Naive thymus-derived CD4-positive, alpha-beta T cell (primary cell): ENCODE data around the gene CR2. TPM values are rescaled to one million over a fixed set of nuclear protein-coding genes. Genes with fewer than 3 reads are reported as not detected.
"Not testable (repeated sequence)": the region's sequence is repeated elsewhere in the genome, so short reads cannot be mapped to it uniquely, and the experiment has no call there.

ENCODE experiments used
- ATAC-seq: fragments of 150-1000 bp; cut with Tn5 transposase; 2 replicates; pipeline ENCODE4 v1.10.0; 2021; ENCODE audit warnings: mild to moderate bottlenecking, moderate library complexity
- CTCF ChIA-PET: fragments of 350-600 bp; sonication (Branson Sonifier 250); formaldehyde crosslinking; loops from one replicate; lab custom pipeline; 2021; ENCODE audit warnings: antibody characterized with exemption; lab: Charles Lee
- POLR2A ChIA-PET: fragments of 350-600 bp; sonication (Branson Sonifier 250); formaldehyde crosslinking; loops from one replicate; lab custom pipeline; 2021; ENCODE audit warnings: antibody characterized with exemption, inconsistent platforms; lab: Charles Lee
- DNase-seq, 9 donors: peaks; one replicate each; pipeline versions ENCODE4 v3.0.0 to v3.0.0-alpha.2; 2020 to 2022; ENCODE audit warnings: mixed read lengths in 1 of 9
- H3K27ac ChIP-seq: one replicate; pipeline ENCODE4 v1.7.0; 2013; ENCODE audit warnings: mild to moderate bottlenecking, low read depth, low read length, moderate library complexity
- H3K27me3 ChIP-seq, 2 donors: one replicate each; pipeline ENCODE4 v1.7.0; 2013; ENCODE audit warnings: low read length in 2 of 2, mild to moderate bottlenecking in 2 of 2, moderate library complexity in 2 of 2; ENCODE audit not compliant: control insufficient read depth in 2 of 2, insufficient read depth in 2 of 2
- H3K36me3 ChIP-seq, 3 experiments: 1 replicate in 2 of 3; 2 replicates in 1 of 3; pipeline ENCODE4 v1.7.0; 2013; ENCODE audit warnings: low read length in 3 of 3, mild to moderate bottlenecking in 3 of 3, moderate library complexity in 1 of 3; ENCODE audit not compliant: insufficient read depth in 3 of 3, control insufficient read depth in 2 of 3
- H3K4me1 ChIP-seq, 2 donors: one replicate each; pipeline ENCODE4 v1.7.0; 2013; ENCODE audit warnings: low read length in 2 of 2, mild to moderate bottlenecking in 2 of 2, moderate library complexity in 1 of 2; ENCODE audit not compliant: control insufficient read depth in 2 of 2, insufficient read depth in 2 of 2
- H3K4me3 ChIP-seq: 2 replicates; pipeline ENCODE4 v1.7.0; 2013; ENCODE audit warnings: mild to moderate bottlenecking, low read length
- H3K9me3 ChIP-seq, 3 experiments: 1 replicate in 2 of 3; 2 replicates in 1 of 3; pipeline ENCODE4 v1.7.0; 2013; ENCODE audit warnings: low read length in 3 of 3; ENCODE audit not compliant: control insufficient read depth in 2 of 3
- H3K27ac Mint-ChIP-seq, 9 donors: one replicate each; pipeline ENCODE4 v1.8.0; 2020 to 2022; ENCODE audit warnings: mixed read lengths in 9 of 9, mild to moderate bottlenecking in 8 of 9, moderate library complexity in 5 of 9, inconsistent platforms in 2 of 9
- H3K27me3 Mint-ChIP-seq, 5 donors: one replicate each; pipeline ENCODE4 v1.8.0; 2021 to 2022; ENCODE audit warnings: mixed read lengths in 5 of 5, mild to moderate bottlenecking in 1 of 5
- H3K36me3 Mint-ChIP-seq, 5 donors: one replicate each; pipeline ENCODE4 v1.8.0; 2020 to 2022; ENCODE audit warnings: mixed read lengths in 5 of 5, mild to moderate bottlenecking in 3 of 5, inconsistent platforms in 1 of 5
- H3K4me1 Mint-ChIP-seq, 7 donors: one replicate each; pipeline ENCODE4 v1.8.0; 2020 to 2022; ENCODE audit warnings: mixed read lengths in 7 of 7, mild to moderate bottlenecking in 3 of 7, inconsistent platforms in 1 of 7
- H3K4me3 Mint-ChIP-seq, 10 donors: one replicate each; pipeline ENCODE4 v1.8.0; 2020 to 2022; ENCODE audit warnings: mild to moderate bottlenecking in 10 of 10, mixed read lengths in 10 of 10, moderate library complexity in 6 of 10, inconsistent platforms in 2 of 10
- H3K9me3 Mint-ChIP-seq, 11 donors: one replicate each; pipeline ENCODE4 v1.8.0; 2020 to 2022; ENCODE audit warnings: mixed read lengths in 11 of 11, mild to moderate bottlenecking in 4 of 11, inconsistent platforms in 1 of 11, moderate library complexity in 1 of 11
- intact Hi-C, 2 donors: fragments of 100-400 bp; cut with micrococcal nuclease; formaldehyde crosslinking; loops; one replicate each; pipeline ENCODE4 v1.15.1; 2023
- polyA plus RNA-seq, 2 donors: library from polyadenylated mRNA; unstranded; fragments of 300-500 nt; fragmentation: Illumina TruSeq; gene quantifications; one replicate each; pipeline ENCODE4 v1.2.3, GENCODE V29; 2021
- total RNA-seq, 6 experiments: library from RNA in 5 of 6; stranded (reverse) in 5 of 6; gene quantifications; 1 replicate in 5 of 6; 2 replicates in 1 of 6; pipeline ENCODE4 v1.2.3 and lab custom pipeline; 2021 to 2026

CR2 gene
- total and polyA plus RNA-seq, 7 experiments from 2014 or later: 2.6 to 14.5 (median 8.6) TPM; not detected in 1

- ATAC-seq: peak; percentile 61
- H3K4me3 ChIP-seq, H3K9me3 Mint-ChIP-seq, H3K4me1 Mint-ChIP-seq, H3K36me3 ChIP-seq, H3K4me1 ChIP-seq, intact Hi-C loops, DNase-seq, H3K4me3 Mint-ChIP-seq, POLR2A ChIA-PET, H3K27ac Mint-ChIP-seq, CTCF ChIA-PET, H3K27me3 ChIP-seq, H3K27ac ChIP-seq, H3K9me3 ChIP-seq, H3K36me3 Mint-ChIP-seq, H3K27me3 Mint-ChIP-seq: not testable (repeated sequence)
Observed at GRCh38 chr1:207536263-207536662, 82.1 kb downstream of the CR2 start.

Other genes with a start within 250 kb of the CR2 start
- 100 to 1,000 TPM; 122 to 264 (median 134) TPM for gene CD55, start 132.7 kb upstream of the CR2 start, total RNA-seq
- gene CD55, start 132.7 kb upstream of the CR2 start, polyA plus RNA-seq: 100 to 1,000 TPM; 115 to 185 TPM
- 10 to 100 TPM in 2 of 5 experiments, 1 to 10 TPM in 2, under 1 TPM in 1; 0.19 to 50.1 (median 2.8) TPM for gene CR1, start 41.8 kb downstream of the CR2 start, total RNA-seq
- 1 to 10 TPM; 4.3 to 8.9 TPM for gene CR1, start 41.8 kb downstream of the CR2 start, polyA plus RNA-seq
- under 1 TPM in 2 of 5 experiments, not detected in 3; 0.42 to 0.53 TPM for gene CR1L, start 190.8 kb downstream of the CR2 start, total RNA-seq
- gene CR1L, start 190.8 kb downstream of the CR2 start, polyA plus RNA-seq: not detected